ENCODE data around the gene RTF1.

DNA sequence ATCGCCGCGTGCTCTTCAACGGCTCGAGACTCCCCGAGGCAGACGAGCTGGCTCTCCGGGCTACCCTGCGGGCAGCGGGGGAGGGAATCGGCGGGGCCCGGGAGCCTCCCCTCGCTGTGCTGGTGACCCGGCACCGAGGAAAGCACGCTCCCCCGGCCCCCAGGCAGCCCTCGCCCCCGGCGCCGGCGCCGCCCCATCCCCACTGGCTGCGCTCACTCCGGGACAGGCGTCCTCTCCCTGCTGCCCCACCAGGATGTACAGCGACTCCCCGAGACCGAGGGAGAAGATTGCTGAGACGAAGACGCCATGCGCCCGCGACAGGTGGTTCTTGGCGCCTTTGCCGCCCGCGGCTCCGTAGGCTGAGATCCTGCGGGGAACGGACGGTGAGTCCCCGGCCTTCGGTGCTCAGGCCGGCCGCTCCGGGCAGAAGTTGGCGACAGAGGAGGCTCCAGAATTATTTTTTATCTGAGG, 95.0 kb downstream of the RTF1 start:
- TF ChIP-seq, protein P1, sequence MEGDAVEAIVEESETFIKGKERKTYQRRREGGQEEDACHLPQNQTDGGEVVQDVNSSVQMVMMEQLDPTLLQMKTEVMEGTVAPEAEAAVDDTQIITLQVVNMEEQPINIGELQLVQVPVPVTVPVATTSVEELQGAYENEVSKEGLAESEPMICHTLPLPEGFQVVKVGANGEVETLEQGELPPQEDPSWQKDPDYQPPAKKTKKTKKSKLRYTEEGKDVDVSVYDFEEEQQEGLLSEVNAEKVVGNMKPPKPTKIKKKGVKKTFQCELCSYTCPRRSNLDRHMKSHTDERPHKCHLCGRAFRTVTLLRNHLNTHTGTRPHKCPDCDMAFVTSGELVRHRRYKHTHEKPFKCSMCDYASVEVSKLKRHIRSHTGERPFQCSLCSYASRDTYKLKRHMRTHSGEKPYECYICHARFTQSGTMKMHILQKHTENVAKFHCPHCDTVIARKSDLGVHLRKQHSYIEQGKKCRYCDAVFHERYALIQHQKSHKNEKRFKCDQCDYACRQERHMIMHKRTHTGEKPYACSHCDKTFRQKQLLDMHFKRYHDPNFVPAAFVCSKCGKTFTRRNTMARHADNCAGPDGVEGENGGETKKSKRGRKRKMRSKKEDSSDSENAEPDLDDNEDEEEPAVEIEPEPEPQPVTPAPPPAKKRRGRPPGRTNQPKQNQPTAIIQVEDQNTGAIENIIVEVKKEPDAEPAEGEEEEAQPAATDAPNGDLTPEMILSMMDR (IDR thresholded peaks at IDR 0.05) = no peak
- TF ChIP-seq POLR2A (IDR thresholded peaks at IDR 0.05) = no peak

Measured in lower leg skin (tissue), 3 donors.